GM12878 (cell line): Measurements from ENCODE around the gene SSR3. TPM values are rescaled to one million over a fixed set of nuclear protein-coding genes. Genes with fewer than 3 reads are reported as not detected.

ENCODE experiments used
- ATAC-seq: fragments of 200-7000 bp; cut with Tn5 transposase; 3 replicates; pipeline ENCODE4 v1.9.1; 2020; ENCODE audit warnings: mild to moderate bottlenecking, moderate library complexity
- BruUV-seq: library from RNA; stranded (reverse); fragments of 400-500 nt; replicated peaks from 2 replicates; lab custom pipeline; 2021; lab: Mats Ljungman, UMichigan
- CTCF ChIA-PET: fragments of 300-600 bp; sonication (Branson Sonifier 250); formaldehyde crosslinking; extraction: SDS; loops from one replicate; lab custom pipeline; 2021; ENCODE audit warnings: inconsistent platforms; lab: Yijun Ruan, JAX
- POLR2A ChIA-PET: fragments of 350-600 bp; formaldehyde crosslinking; extraction: SDS; loops from one replicate; lab custom pipeline; 2021; ENCODE audit warnings: inconsistent platforms; lab: Charles Lee
- RAD21 ChIA-PET: fragments of 300-600 bp; sonication (Branson Sonifier 250); formaldehyde crosslinking; loops from one replicate; lab custom pipeline; 2023; ENCODE audit warnings: antibody characterized with exemption; ENCODE audit not compliant: unreplicated experiment; lab: Charles Lee
- SMC1A ChIA-PET: fragments of 300-600 bp; sonication (Branson Sonifier 250); formaldehyde crosslinking; loops from one replicate; lab custom pipeline; 2023; ENCODE audit not compliant: unreplicated experiment, uncharacterized antibody; lab: Charles Lee
- DNase-seq: peaks from one replicate; pipeline ENCODE4 v3.0.0-alpha.2; 2011; ENCODE audit warnings: low read depth, low spot score
- FAIRE-seq: peaks from 3 replicates; lab custom pipeline; 2011; peaks lifted over from hg19 to GRCh38; lab: Jason Lieb, UNC
- H2AFZ ChIP-seq: 2 replicates; pipeline ENCODE4 v1.6.0; 2011; ENCODE audit warnings: low read depth, low read length, control low read depth; ENCODE audit not compliant: control insufficient read depth
- H3K27ac ChIP-seq: 2 replicates; pipeline ENCODE4 v1.5.1; 2011; ENCODE audit warnings: control low read depth; ENCODE audit not compliant: control insufficient read depth, insufficient read depth
- H3K27me3 ChIP-seq, 2 experiments: replicated peaks in 1 of 2; 2 replicates each; pipeline versions ENCODE4 v1.6.0 to v1.6.1; 2011; ENCODE audit warnings: low read length in 1 of 2; ENCODE audit not compliant: control insufficient read depth in 2 of 2, insufficient read depth in 2 of 2
- H3K36me3 ChIP-seq, 2 experiments: 2 replicates each; pipeline ENCODE4 v1.5.1; 2011; ENCODE audit warnings: low read length in 1 of 2; ENCODE audit not compliant: control insufficient read depth in 2 of 2, insufficient read depth in 2 of 2
- H3K4me1 ChIP-seq: 2 replicates; pipeline ENCODE4 v1.6.1; 2011; ENCODE audit warnings: mild to moderate bottlenecking, low read length, moderate library complexity, mixed read lengths; ENCODE audit not compliant: control insufficient read depth, insufficient read depth
- H3K4me2 ChIP-seq: 2 replicates; pipeline ENCODE4 v1.6.0; 2011; ENCODE audit warnings: control low read depth; ENCODE audit not compliant: control insufficient read depth, insufficient read depth
- H3K4me3 ChIP-seq: fragments of 200-600 bp; sonication (generic); 2 replicates; pipeline ENCODE4 v1.5.1; 2016
- H3K79me2 ChIP-seq: 2 replicates; pipeline ENCODE4 v1.6.0; 2011; ENCODE audit warnings: low read length; ENCODE audit not compliant: control insufficient read depth, insufficient read depth
- H3K9ac ChIP-seq: 2 replicates; pipeline ENCODE4 v1.8.0; 2011; ENCODE audit warnings: low read length, control low read depth, mixed read lengths; ENCODE audit not compliant: control insufficient read depth, insufficient read depth
- H3K9me3 ChIP-seq: replicated peaks from 3 replicates; pipeline ENCODE4 v1.5.1; 2011; ENCODE audit warnings: mild to moderate bottlenecking, low read length; ENCODE audit not compliant: control insufficient read depth, insufficient read depth
- H4K20me1 ChIP-seq: 2 replicates; pipeline ENCODE4 v1.6.0; 2011; ENCODE audit not compliant: control insufficient read depth, insufficient read depth
- BACH1 ChIP-seq: fragments of 450-650 bp; IDR thresholded peaks from 2 replicates; pipeline ENCODE4 v1.6.1; 2017; ENCODE audit warnings: mild to moderate bottlenecking, borderline replicate concordance
- CHD4 ChIP-seq: fragments of 200-600 bp; sonication (generic); IDR thresholded peaks from 2 replicates; pipeline ENCODE4 v1.6.1; 2016; ENCODE audit warnings: mild to moderate bottlenecking
- HDAC6 ChIP-seq: fragments of 200-600 bp; sonication (generic); IDR thresholded peaks from one replicate; pipeline ENCODE4 v1.8.0; 2017; ENCODE audit warnings: antibody characterized with exemption; ENCODE audit not compliant: unreplicated experiment
- RBBP5 ChIP-seq: fragments of 200-600 bp; sonication (generic); conservative IDR thresholded peaks from 2 replicates; pipeline ENCODE4 v1.6.1; 2016
- RUNX3 ChIP-seq: IDR thresholded peaks from 2 replicates; pipeline ENCODE4 v1.6.1; 2012; ENCODE audit warnings: low read length, inconsistent platforms
- SIN3A ChIP-seq: IDR thresholded peaks from 2 replicates; pipeline ENCODE4 v1.6.1; 2012; ENCODE audit warnings: low read depth, low read length, improper control_type of control experiment
- SPI1 ChIP-seq: IDR thresholded peaks from 2 replicates; pipeline ENCODE4 v1.6.1; 2011; ENCODE audit warnings: low read depth, mild to moderate bottlenecking, low read length, moderate library complexity, borderline replicate concordance; ENCODE audit not compliant: insufficient read depth
- SRF ChIP-seq, 2 experiments: IDR thresholded peaks; 2 replicates each; pipeline ENCODE4 v1.6.1; 2011; ENCODE audit warnings: low read depth in 2 of 2, low read length in 2 of 2, mild to moderate bottlenecking in 1 of 2, moderate library complexity in 1 of 2
- TARDBP ChIP-seq: IDR thresholded peaks from 2 replicates; pipeline ENCODE4 v1.6.1; 2016; ENCODE audit warnings: borderline replicate concordance
- TCF12 ChIP-seq: IDR thresholded peaks from 2 replicates; pipeline ENCODE4 v1.6.1; 2011; ENCODE audit warnings: low read depth, mild to moderate bottlenecking, low read length
- YY1 ChIP-seq: IDR thresholded peaks from 2 replicates; pipeline ENCODE4 v1.6.1; 2011; ENCODE audit warnings: low read depth, mild to moderate bottlenecking, low read length
- ZNF274 ChIP-seq: IDR thresholded peaks from one replicate; pipeline ENCODE4 v1.8.0; 2011; ENCODE audit not compliant: insufficient read length, insufficient read depth
- ZZZ3 ChIP-seq: IDR thresholded peaks from 2 replicates; pipeline ENCODE4 v1.6.1; 2011; ENCODE audit warnings: low read depth; ENCODE audit not compliant: control insufficient read depth, insufficient read length
- WGBS: methylation state at CpG from one replicate; pipeline ENCODE4 v1.1.6; 2016; ENCODE audit warnings: low lambda C conversion rate; ENCODE audit not compliant: insufficient replicate concordance, insufficient coverage; ENCODE audit errors: missing lambda C conversion rate; 5-methylcytosine and 5-hydroxymethylcytosine counted together
- in situ Hi-C: fragments of 300-500 bp; cut with MboI; formaldehyde crosslinking; loops from 9 replicates; pipeline ENCODE4 v1.14.3; 2018; ENCODE audit warnings: mixed read lengths
- intact Hi-C: fragments of 100-400 bp; cut with micrococcal nuclease; formaldehyde crosslinking; loops from one replicate; pipeline ENCODE4 v1.14.2; 2022; ENCODE audit not compliant: unreplicated experiment
- polyA plus RNA-seq, 11 experiments: library from polyadenylated mRNA; depleted of rRNA in 4 of 11; unstranded in 6 of 11; stranded (reverse) in 5 of 11; fragments of >200 nt; fragmentation: Nextera tagmentation in 4 of 11; fragmentation: Illumina TruSeq in 1 of 11; extraction: Ambion mirVana in 4 of 11; extraction: Trizol in 1 of 11; gene quantifications; 1 replicate in 1 of 11; 2 replicates in 10 of 11; pipeline versions ENCODE4 v1.2.1 to v1.2.3, GENCODE V29; 2011 to 2016; ENCODE audit warnings: inconsistent platforms in 2 of 11, missing spikeins in 2 of 11, low read depth in 1 of 11
- total RNA-seq, 4 experiments: library from RNA; depleted of rRNA in 3 of 4; stranded (reverse); fragments of >200 nt in 3 of 4; fragmentation: Illumina TruSeq in 1 of 4; extraction: Trizol in 1 of 4; gene quantifications; 2 replicates each; pipeline versions ENCODE4 v1.2.1 to v1.2.3, GENCODE V29; 2013 to 2021
- TF ChIP-seq, protein P1 (sequence below): fragments of 450-650 bp; IDR thresholded peaks from 2 replicates; pipeline ENCODE4 v1.6.1; 2017; ENCODE audit warnings: mild to moderate bottlenecking, moderate library complexity

Gene SSR3
- total and polyA plus RNA-seq, 10 of the 15 experiments (the other 5 are each of a cell fraction or from before 2014, with no cell fraction given) = 133 to 345 (median 191) TPM

DNA sequence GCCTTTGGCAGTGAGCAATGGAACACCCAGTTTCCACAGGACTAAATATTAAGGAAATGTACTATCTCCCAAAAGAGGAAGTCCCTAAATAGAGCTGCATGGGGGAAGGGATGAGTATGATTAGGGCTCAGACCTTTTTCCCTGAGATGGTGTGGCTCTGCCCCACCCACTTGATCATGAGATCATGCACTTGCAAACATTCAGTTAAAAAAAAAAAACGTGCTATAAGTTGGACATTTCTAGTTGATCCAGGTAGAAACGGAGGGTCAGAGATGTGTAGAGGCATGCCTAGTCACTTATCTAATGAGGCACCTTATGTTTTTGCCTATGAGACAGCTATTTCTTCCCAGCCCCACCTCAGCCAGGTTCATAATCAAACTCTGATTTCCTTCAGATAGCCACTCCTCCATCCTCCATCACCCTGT lies 24.5 kb upstream of the SSR3 start:
- CTCF ChIA-PET = no interaction called here

DNA sequence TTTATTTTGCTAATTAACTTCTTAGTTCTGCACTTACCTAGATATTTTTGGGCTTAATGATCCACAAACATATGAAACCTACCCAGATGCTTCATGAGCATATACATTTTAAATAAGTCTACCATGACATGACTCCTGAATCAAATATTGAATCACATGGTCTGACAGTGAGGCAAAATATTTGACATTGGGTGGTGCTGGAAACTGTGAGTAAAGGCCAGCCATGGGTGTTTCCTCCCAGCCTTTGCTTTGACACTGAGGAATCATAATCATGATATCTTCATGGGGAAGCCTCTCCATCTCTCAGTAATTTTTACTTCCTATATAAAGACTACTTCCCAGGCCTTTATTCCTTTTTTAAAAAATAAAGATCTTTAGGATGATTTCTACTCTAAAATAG lies 22.8 kb upstream of the SSR3 start:
- intact Hi-C loops = no loop called here
- no peak for DNase-seq
- SMC1A ChIA-PET = interaction anchor here (1.8 kb wide), 1 partner anchor 95 kb away, joined by 7 read pairs; no protein-coding TSS in a partner anchor
- TF ChIP-seq TCF12 (no peak), TARDBP (no peak), ZZZ3 (no peak), BACH1 (no peak), CHD4 (no peak), RBBP5 (no peak), HDAC6 (no peak), SIN3A (no peak), YY1 (no peak), SRF (IDR thresholded peaks at IDR 0.05; ENCODE audit: low read depth in 2 of 2, low read length in 2 of 2) (no peak), RUNX3 (no peak)
- TF ChIP-seq, protein P1, sequence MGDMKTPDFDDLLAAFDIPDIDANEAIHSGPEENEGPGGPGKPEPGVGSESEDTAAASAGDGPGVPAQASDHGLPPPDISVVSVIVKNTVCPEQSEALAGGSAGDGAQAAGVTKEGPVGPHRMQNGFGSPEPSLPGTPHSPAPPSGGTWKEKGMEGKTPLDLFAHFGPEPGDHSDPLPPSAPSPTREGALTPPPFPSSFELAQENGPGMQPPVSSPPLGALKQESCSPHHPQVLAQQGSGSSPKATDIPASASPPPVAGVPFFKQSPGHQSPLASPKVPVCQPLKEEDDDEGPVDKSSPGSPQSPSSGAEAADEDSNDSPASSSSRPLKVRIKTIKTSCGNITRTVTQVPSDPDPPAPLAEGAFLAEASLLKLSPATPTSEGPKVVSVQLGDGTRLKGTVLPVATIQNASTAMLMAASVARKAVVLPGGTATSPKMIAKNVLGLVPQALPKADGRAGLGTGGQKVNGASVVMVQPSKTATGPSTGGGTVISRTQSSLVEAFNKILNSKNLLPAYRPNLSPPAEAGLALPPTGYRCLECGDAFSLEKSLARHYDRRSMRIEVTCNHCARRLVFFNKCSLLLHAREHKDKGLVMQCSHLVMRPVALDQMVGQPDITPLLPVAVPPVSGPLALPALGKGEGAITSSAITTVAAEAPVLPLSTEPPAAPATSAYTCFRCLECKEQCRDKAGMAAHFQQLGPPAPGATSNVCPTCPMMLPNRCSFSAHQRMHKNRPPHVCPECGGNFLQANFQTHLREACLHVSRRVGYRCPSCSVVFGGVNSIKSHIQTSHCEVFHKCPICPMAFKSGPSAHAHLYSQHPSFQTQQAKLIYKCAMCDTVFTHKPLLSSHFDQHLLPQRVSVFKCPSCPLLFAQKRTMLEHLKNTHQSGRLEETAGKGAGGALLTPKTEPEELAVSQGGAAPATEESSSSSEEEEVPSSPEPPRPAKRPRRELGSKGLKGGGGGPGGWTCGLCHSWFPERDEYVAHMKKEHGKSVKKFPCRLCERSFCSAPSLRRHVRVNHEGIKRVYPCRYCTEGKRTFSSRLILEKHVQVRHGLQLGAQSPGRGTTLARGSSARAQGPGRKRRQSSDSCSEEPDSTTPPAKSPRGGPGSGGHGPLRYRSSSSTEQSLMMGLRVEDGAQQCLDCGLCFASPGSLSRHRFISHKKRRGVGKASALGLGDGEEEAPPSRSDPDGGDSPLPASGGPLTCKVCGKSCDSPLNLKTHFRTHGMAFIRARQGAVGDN = no peak

More for the DNA sequence above, 24.5 kb upstream of the SSR3 start:
- FAIRE-seq (no peak), ATAC-seq (no peak), DNase-seq (no peak)
- Histone ChIP-seq H2AFZ (no peak overlapping the region), H3K79me2 (no peaks in the 10 kb centered on the region), H4K20me1 (no peaks in the 10 kb centered on the region), H3K4me3 (no peak overlapping the region), H3K27ac (no peak overlapping the region), H3K9me3 (no peaks in the 10 kb centered on the region; the same call in 1 of the 3 replicates), H3K36me3 (no peaks in the 10 kb centered on the region), H3K4me2 (no peak overlapping the region), H3K27me3 (no peaks in the 10 kb centered on the region), H3K4me1 (peaks cover 20% of the 10 kb centered on the region; the same call in 1 of the 2 replicates), H3K9ac (no peak overlapping the region)
- 75% methylated on average over 2 of the region's 2 CpGs for WGBS
- intact Hi-C loops = no loop called here
- ChIA-PET RAD21 (no interaction called here), SMC1A (no interaction called here), POLR2A (no interaction called here)
- TF ChIP-seq SPI1 (peak; percentile 67; the same call in 1 of the 2 replicates), SIN3A (no peak), ZNF274 (no peak)
- in situ Hi-C loops = no loop called here
- BruUV-seq = no TSS peak

More for the DNA sequence above, 22.8 kb upstream of the SSR3 start:
- ATAC-seq (no peak), FAIRE-seq (no peak)
- Histone ChIP-seq H3K36me3 (no peaks in the 10 kb centered on the region), H3K9ac (no peak overlapping the region), H3K4me1 (peaks cover 13% of the 10 kb centered on the region; the same call in 1 of the 2 replicates), H2AFZ (no peak overlapping the region), H3K27ac (no peak overlapping the region), H3K9me3 (no peaks in the 10 kb centered on the region; the same call in 1 of the 3 replicates), H3K27me3 (no peaks in the 10 kb centered on the region), H3K4me2 (no peak overlapping the region), H3K4me3 (no peak overlapping the region), H3K79me2 (no peaks in the 10 kb centered on the region), H4K20me1 (no peaks in the 10 kb centered on the region)
- ChIA-PET CTCF (interaction anchor here (1.2 kb wide), 1 partner anchor 10 kb away, joined by 5 read pairs; no protein-coding TSS in a partner anchor), RAD21 (no interaction called here), POLR2A (no interaction called here)
- no TSS peak for BruUV-seq
- in situ Hi-C loops = no loop called here
